IMR-90 (cell line): ENCODE measurements around the gene ABR. TPM values are rescaled to one million over a fixed set of nuclear protein-coding genes. Genes with fewer than 3 reads are reported as not detected.
"Not testable (repeated sequence)": the region's sequence is repeated elsewhere in the genome, so short reads cannot be mapped to it uniquely, and the experiment has no call there.

Source experiments
- ATAC-seq: fragments of 200-7000 bp; cut with Tn5 transposase; 2 replicates; pipeline ENCODE4 v1.9.1; 2020; ENCODE audit warnings: low read depth, mild to moderate bottlenecking, moderate library complexity
- BruUV-seq: library from RNA; stranded (reverse); fragments of 400-500 nt; replicated peaks from 2 replicates; lab custom pipeline; 2021; lab: Mats Ljungman, UMichigan
- CTCF ChIA-PET: fragments of 300-600 bp; formaldehyde crosslinking; extraction: SDS; loops from one replicate; lab custom pipeline; 2021; ENCODE audit warnings: antibody characterized with exemption; lab: Yijun Ruan, JAX
- POLR2A ChIA-PET: fragments of 300-600 bp; sonication (Branson Sonifier 250); formaldehyde crosslinking; loops from one replicate; lab custom pipeline; 2022; ENCODE audit warnings: antibody characterized with exemption; ENCODE audit not compliant: unreplicated experiment; lab: Charles Lee
- DNase-seq: peaks from one replicate; pipeline ENCODE4 v3.0.0; 2013
- H2AFZ ChIP-seq: replicated peaks from 2 replicates; pipeline ENCODE3; 2013; ENCODE audit warnings: low read length, mild to moderate bottlenecking; ENCODE audit not compliant: poor library complexity
- H2AK5ac ChIP-seq: 2 replicates; pipeline ENCODE4 v1.6.1; 2013; ENCODE audit warnings: low read depth, low read length, inconsistent platforms
- H2AK9ac ChIP-seq: replicated peaks from 2 replicates; pipeline ENCODE3; 2013; ENCODE audit warnings: mild to moderate bottlenecking, low read depth, low read length, moderate library complexity; ENCODE audit not compliant: poor library complexity
- H2BK120ac ChIP-seq: 2 replicates; pipeline ENCODE4 v1.6.1; 2013; ENCODE audit warnings: low read depth, low read length, inconsistent platforms
- H2BK15ac ChIP-seq: 3 replicates; pipeline ENCODE4 v1.6.1; 2013; ENCODE audit warnings: low read depth, low read length, inconsistent platforms
- H2BK20ac ChIP-seq: 2 replicates; pipeline ENCODE4 v1.6.1; 2013; ENCODE audit warnings: low read depth, mild to moderate bottlenecking, inconsistent platforms, low read length, moderate library complexity
- H2BK5ac ChIP-seq: 2 replicates; pipeline ENCODE4 v1.6.1; 2013; ENCODE audit warnings: mild to moderate bottlenecking, low read depth, low read length, inconsistent platforms; ENCODE audit not compliant: poor library complexity, severe bottlenecking
- H3K14ac ChIP-seq: replicated peaks from 2 replicates; pipeline ENCODE4 v1.6.1; 2013; ENCODE audit warnings: low read depth, low read length, inconsistent platforms
- H3K18ac ChIP-seq: 2 replicates; pipeline ENCODE4 v1.6.1; 2013; ENCODE audit warnings: low read depth, low read length, control low read depth
- H3K23ac ChIP-seq: 2 replicates; pipeline ENCODE4 v1.6.1; 2013; ENCODE audit warnings: low read depth, low read length, inconsistent platforms
- H3K27ac ChIP-seq: 2 replicates; pipeline ENCODE4 v1.5.1; 2013; ENCODE audit warnings: mild to moderate bottlenecking, control low read depth, low read length; ENCODE audit not compliant: insufficient read depth
- H3K27me3 ChIP-seq: 2 replicates; pipeline ENCODE4 v1.6.1; 2013; ENCODE audit warnings: low read length; ENCODE audit not compliant: control insufficient read depth, insufficient read depth
- H3K36me3 ChIP-seq: 2 replicates; pipeline ENCODE4 v1.6.1; 2013; ENCODE audit warnings: low read length, mixed read lengths; ENCODE audit not compliant: control insufficient read depth, insufficient read depth
- H3K4ac ChIP-seq: 2 replicates; pipeline ENCODE4 v1.6.1; 2013; ENCODE audit warnings: low read depth, low read length, inconsistent platforms
- H3K4me1 ChIP-seq: 2 replicates; pipeline ENCODE4 v1.6.1; 2013; ENCODE audit warnings: low read length, mixed read lengths; ENCODE audit not compliant: control insufficient read depth, insufficient read depth
- H3K4me2 ChIP-seq: 2 replicates; pipeline ENCODE4 v1.6.1; 2013; ENCODE audit warnings: low read depth, mild to moderate bottlenecking, control low read depth, low read length, moderate library complexity
- H3K4me3 ChIP-seq: 2 replicates; pipeline ENCODE4 v1.5.1; 2013; ENCODE audit warnings: low read depth, mild to moderate bottlenecking, control low read depth, low read length, moderate library complexity; ENCODE audit not compliant: insufficient read depth
- H3K56ac ChIP-seq: 2 replicates; pipeline ENCODE4 v1.6.1; 2013; ENCODE audit warnings: low read length, inconsistent platforms; ENCODE audit not compliant: insufficient read depth; ENCODE audit errors: extremely low read depth
- H3K79me1 ChIP-seq, 2 experiments: 2 replicates each; pipeline ENCODE4 v1.6.1; 2013; ENCODE audit warnings: low read length in 2 of 2, inconsistent platforms in 1 of 2, low read depth in 1 of 2
- H3K9ac ChIP-seq: 2 replicates; pipeline ENCODE4 v1.6.1; 2013; ENCODE audit warnings: low read depth, low read length, control low read depth
- H3K9me1 ChIP-seq: 2 replicates; pipeline ENCODE4 v1.6.1; 2013; ENCODE audit warnings: low read length, inconsistent platforms; ENCODE audit not compliant: insufficient read depth
- H3K9me3 ChIP-seq: 2 replicates; pipeline ENCODE4 v1.6.1; 2013; ENCODE audit warnings: low read length; ENCODE audit not compliant: control insufficient read depth, insufficient read depth
- H4K20me1 ChIP-seq: 2 replicates; pipeline ENCODE4 v1.6.1; 2013; ENCODE audit warnings: low read length, inconsistent platforms; ENCODE audit not compliant: insufficient read depth
- H4K5ac ChIP-seq: 2 replicates; pipeline ENCODE4 v1.6.1; 2013; ENCODE audit warnings: mild to moderate bottlenecking, low read depth, low read length, control low read depth
- H4K8ac ChIP-seq, 2 experiments: 2 replicates each; pipeline ENCODE4 v1.6.1; 2013; ENCODE audit warnings: low read depth in 2 of 2, low read length in 2 of 2, control low read depth in 1 of 2, inconsistent platforms in 1 of 2
- H4K91ac ChIP-seq: 2 replicates; pipeline ENCODE4 v1.6.1; 2013; ENCODE audit warnings: low read depth, low read length, inconsistent platforms; ENCODE audit not compliant: insufficient read depth
- CEBPB ChIP-seq: IDR thresholded peaks from 2 replicates; pipeline ENCODE4 v1.6.1; 2012; ENCODE audit warnings: low read depth, low read length, improper control_type of control experiment
- WGBS, 2 experiments: methylation state at CpG; one replicate each; pipeline versions ENCODE4 v1.1.5 to v1.1.7; 2013; ENCODE audit warnings: missing lambda C conversion rate in 2 of 2; ENCODE audit not compliant: insufficient read length in 1 of 2; ENCODE audit errors: extremely low coverage in 2 of 2; 5-methylcytosine and 5-hydroxymethylcytosine counted together
- dilution Hi-C: fragments of 300-500 bp; cut with HindIII; formaldehyde crosslinking; loops from one replicate; pipeline ENCODE4 v1.14.3; 2018; ENCODE audit warnings: low sequenced_read_pairs; ENCODE audit not compliant: unreplicated experiment
- in situ Hi-C: fragments of 300-500 bp; cut with MboI; formaldehyde crosslinking; loops from 3 replicates; pipeline ENCODE4 v1.14.3; 2019; ENCODE audit warnings: low sequenced_read_pairs, inconsistent platforms, mixed read lengths
- intact Hi-C: fragments of 100-400 bp; cut with micrococcal nuclease; formaldehyde crosslinking; loops from 2 replicates; pipeline ENCODE4 v1.10.0; 2022
- polyA plus RNA-seq, 3 experiments: library from polyadenylated mRNA; depleted of rRNA; stranded (reverse); fragments of >200 nt; gene quantifications; 2 replicates each; pipeline ENCODE4 v1.2.3, GENCODE V29; 2012; ENCODE audit warnings: low replicate concordance in 1 of 3
- total RNA-seq: library from RNA; depleted of rRNA; stranded (reverse); fragments of >200 nt; gene quantifications from 2 replicates; pipeline ENCODE4 v1.2.3, GENCODE V29; 2012
- TF ChIP-seq, protein P1 (sequence below): fragments of 150-350 bp; IDR thresholded peaks from 2 replicates; pipeline ENCODE4 v1.6.1; 2016; ENCODE audit warnings: low read depth, mild to moderate bottlenecking, low read length, moderate library complexity, borderline replicate concordance

Gene ABR
- total and polyA plus RNA-seq, 2 of the 4 experiments (the other 2 are of a cell fraction), result 28.3 to 79.7 TPM

- no peak overlapping the region for H2BK5ac ChIP-seq
- H4K20me1 ChIP-seq, result peaks cover 22% of the 10 kb centered on the region
- H4K91ac ChIP-seq, result no peak overlapping the region
- ChIA-PET POLR2A (no interaction called here), CTCF (no interaction called here)
- no peak overlapping the region for H2AK9ac ChIP-seq
- H3K36me3 ChIP-seq, result peaks cover 44% of the 10 kb centered on the region
- dilution Hi-C loops (no loop called here), in situ Hi-C loops (no loop called here), intact Hi-C loops (no loop called here)
- WGBS, 2 experiments, result 78% methylated on average over 4 of the region's 20 CpGs; no CpG with 5 or more reads in 1 of the 2 experiments
- H3K79me1 ChIP-seq, result peaks cover 0 to 18% of the 10 kb centered on the region in 2 experiments; a peak in 2 of 4 replicates
- no peak overlapping the region for H2BK120ac ChIP-seq
- H3K4me1 ChIP-seq, result peaks cover 6% of the 10 kb centered on the region
- H3K4me3 ChIP-seq, result no peak overlapping the region
- no peak overlapping the region for H3K18ac ChIP-seq
- DNase-seq, result no peak
- H3K9me1 ChIP-seq, result 0 out of 2 replicates have a peak, but pooled peaks cover 12% of the 10 kb centered on the region
- H3K9me3 ChIP-seq, result no peaks in the 10 kb centered on the region
- H3K23ac ChIP-seq, result no peak overlapping the region
- no peak overlapping the region for H3K9ac ChIP-seq
- H3K56ac ChIP-seq, result no peak overlapping the region
- H2AK5ac ChIP-seq, result no peak overlapping the region
- BruUV-seq, result no TSS peak
- H4K5ac ChIP-seq, result no peak overlapping the region
- no peaks in the 10 kb centered on the region for H3K27me3 ChIP-seq
- H3K4ac ChIP-seq, result no peak overlapping the region
- no peak overlapping the region for H3K27ac ChIP-seq
- H2BK15ac ChIP-seq, result no peak overlapping the region
- no peak overlapping the region for H2AFZ ChIP-seq
- H4K8ac ChIP-seq, result no peak overlapping the region
- TF ChIP-seq, protein P1, sequence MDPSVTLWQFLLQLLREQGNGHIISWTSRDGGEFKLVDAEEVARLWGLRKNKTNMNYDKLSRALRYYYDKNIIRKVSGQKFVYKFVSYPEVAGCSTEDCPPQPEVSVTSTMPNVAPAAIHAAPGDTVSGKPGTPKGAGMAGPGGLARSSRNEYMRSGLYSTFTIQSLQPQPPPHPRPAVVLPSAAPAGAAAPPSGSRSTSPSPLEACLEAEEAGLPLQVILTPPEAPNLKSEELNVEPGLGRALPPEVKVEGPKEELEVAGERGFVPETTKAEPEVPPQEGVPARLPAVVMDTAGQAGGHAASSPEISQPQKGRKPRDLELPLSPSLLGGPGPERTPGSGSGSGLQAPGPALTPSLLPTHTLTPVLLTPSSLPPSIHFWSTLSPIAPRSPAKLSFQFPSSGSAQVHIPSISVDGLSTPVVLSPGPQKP, result no peak
- TF ChIP-seq CEBPB, result no peak
- H2BK20ac ChIP-seq, result no peak overlapping the region
- H3K14ac ChIP-seq, result no peak overlapping the region
- no peak for ATAC-seq
- H3K4me2 ChIP-seq, result no peak overlapping the region
Measured at GRCh38 chr17:1074886-1075605, 104.7 kb downstream of the ABR start.

DNA sequence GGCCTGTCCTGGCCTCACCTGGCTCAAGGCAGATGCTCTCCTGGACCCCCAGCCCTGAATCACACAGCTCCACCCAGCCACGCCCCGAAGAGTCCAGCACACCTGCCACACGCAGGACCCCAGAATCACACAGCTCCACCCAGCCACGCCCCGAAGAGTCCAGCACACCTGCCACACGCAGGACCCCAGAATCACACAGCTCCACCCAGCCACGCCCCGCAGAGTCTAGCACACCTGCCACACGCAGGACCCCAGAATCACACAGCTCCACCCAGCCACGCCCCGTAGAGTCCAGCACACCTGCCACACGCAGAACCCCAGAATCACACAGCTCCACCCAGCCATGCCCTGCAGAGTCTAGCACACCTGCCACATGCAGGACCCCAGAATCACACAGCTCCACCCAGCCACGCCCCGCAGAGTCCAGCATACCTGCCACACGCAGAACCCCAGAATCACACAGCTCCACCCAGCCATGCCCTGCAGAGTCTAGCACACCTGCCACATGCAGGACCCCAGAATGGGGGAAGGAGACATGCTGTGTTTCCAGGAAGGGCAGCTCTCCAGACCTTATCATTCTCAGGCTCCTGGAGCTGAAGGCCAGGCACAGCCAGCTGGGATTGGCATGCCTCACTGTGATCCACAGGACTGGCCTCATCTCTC, 105.7 kb downstream of the ABR start:
- H3K9ac ChIP-seq, H3K27me3 ChIP-seq, H3K18ac ChIP-seq, CTCF ChIA-PET, POLR2A ChIA-PET, H3K4ac ChIP-seq, H4K5ac ChIP-seq, H2BK15ac ChIP-seq, H3K9me1 ChIP-seq, in situ Hi-C loops, H3K4me3 ChIP-seq, H3K23ac ChIP-seq, H2BK5ac ChIP-seq, BruUV-seq, H2AK5ac ChIP-seq, H4K91ac ChIP-seq, H2BK120ac ChIP-seq, H2AK9ac ChIP-seq, ATAC-seq, H2AFZ ChIP-seq, H3K4me2 ChIP-seq, dilution Hi-C loops, H3K9me3 ChIP-seq, H2BK20ac ChIP-seq, H4K8ac ChIP-seq, intact Hi-C loops, H3K27ac ChIP-seq, H3K56ac ChIP-seq, H3K14ac ChIP-seq, H3K4me1 ChIP-seq, DNase-seq: not testable (repeated sequence)
- Histone ChIP-seq H3K36me3 (peaks cover 42% of the 10 kb centered on the region), H3K79me1 (peaks cover 0 to 12% of the 10 kb centered on the region in 2 experiments; a peak in 3 of 4 replicates), H4K20me1 (peaks cover 18% of the 10 kb centered on the region)
- 97% methylated on average over 5 of the region's 15 CpGs; no CpG with 5 or more reads in 1 of the 2 experiments for WGBS, 2 experiments
